HG03565 (cell line): Measurements from ENCODE around the gene TEX261.

Experiments
- ATAC-seq: cut with Tn5 transposase; IDR thresholded peaks from one replicate; pipeline ENCODE4 v1.9.1; 2021; ENCODE audit warnings: mild to moderate bottlenecking, moderate library complexity; ENCODE audit not compliant: unreplicated experiment

TEX261 gene

GRCh38 chr2:70982971-70983370 lies 11.7 kb downstream of the TEX261 start:
- no peak for ATAC-seq

- no peak for ATAC-seq
Measured at GRCh38 chr2:70981866-70982810, 12.5 kb downstream of the TEX261 start.

GRCh38 chr2:70981421-70981820 lies 13.3 kb downstream of the TEX261 start:
- no peak for ATAC-seq

- ATAC-seq = no peak
Measured at GRCh38 chr2:70979626-70980025, 15.0 kb downstream of the TEX261 start.

GRCh38 chr2:70979180-70979488 lies 15.5 kb downstream of the TEX261 start:
- no peak for ATAC-seq

- no peak for ATAC-seq
Measured at GRCh38 chr2:70978341-70979179, 16.1 kb downstream of the TEX261 start, which contains the start of gene ANKRD53. Gene ANKRD53 (plus strand): TSS chr2:70978630. CDS start chr2:70978646, 16 bp downstream.

GRCh38 chr2:70977605-70978205 lies 17.0 kb downstream of the TEX261 start:
- ATAC-seq = no peak

GRCh38 chr2:70975237-70975636 lies 19.4 kb downstream of the TEX261 start:
- no peak for ATAC-seq

GRCh38 chr2:70974592-70974991 lies 20.1 kb downstream of the TEX261 start:
- ATAC-seq = no peak

- no peak for ATAC-seq
Measured at GRCh38 chr2:70967189-70967588, 27.5 kb downstream of the TEX261 start.

GRCh38 chr2:70966681-70967080 lies 28.0 kb downstream of the TEX261 start:
- no peak for ATAC-seq

- no peak for ATAC-seq
Measured at GRCh38 chr2:70965506-70965905, 29.2 kb downstream of the TEX261 start.

GRCh38 chr2:70964596-70965386 lies 29.9 kb downstream of the TEX261 start:
- peak; percentile 73 for ATAC-seq

- ATAC-seq = no peak
Measured at GRCh38 chr2:70964133-70964532, 30.5 kb downstream of the TEX261 start.

- no peak for ATAC-seq
Measured at GRCh38 chr2:70962885-70963878, 31.5 kb downstream of the TEX261 start.

GRCh38 chr2:70962211-70962884 lies 32.3 kb downstream of the TEX261 start:
- no peak for ATAC-seq

GRCh38 chr2:70961648-70961994 lies 33.1 kb downstream of the TEX261 start:
- no peak for ATAC-seq

GRCh38 chr2:70960833-70961647 lies 33.6 kb downstream of the TEX261 start:
- ATAC-seq = no peak
